ENCODE data around the gene OARD1. TPM values are rescaled to one million over a fixed set of nuclear protein-coding genes. Genes with fewer than 3 reads are reported as not detected.
"Not testable (repeated sequence)": the region's sequence is repeated elsewhere in the genome, so short reads cannot be mapped to it uniquely, and the experiment has no call there.

The OARD1 gene
- polyA plus RNA-seq, 1 experiment = 3.4 TPM

DNA sequence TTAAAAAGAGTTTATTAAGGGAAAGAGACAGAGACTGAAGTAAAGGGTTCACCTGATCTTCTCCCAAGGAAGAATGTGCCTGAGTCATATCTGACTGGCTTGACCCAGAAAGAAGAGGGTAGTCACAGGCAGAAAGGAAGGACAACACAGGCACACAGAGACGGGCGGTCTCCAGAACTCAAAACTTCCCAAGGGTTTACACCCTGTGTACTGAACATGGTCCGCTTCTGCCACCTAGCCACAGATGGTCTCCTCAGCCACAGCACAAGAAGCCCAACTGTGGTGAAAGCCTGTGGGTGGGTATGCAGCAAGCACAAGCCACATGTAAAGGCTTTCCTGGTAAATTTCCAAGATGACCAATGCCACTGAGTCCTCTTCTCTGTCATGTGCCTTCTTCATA lies 50.3 kb downstream of the OARD1 start:
- peak; percentile 25 for DNase-seq (ENCODE audit: low read depth)
- TF ChIP-seq CTCF (IDR thresholded peaks at IDR 0.05; ENCODE audit: insufficient read depth, low read depth, low read length) = peak; percentile 54
- ChIA-PET POLR2A (no interaction called here), CTCF (interaction anchor here (0.8 to 11.0 kb wide), 11 partner anchors 16 to 472 kb away, joined by 3 to 184 read pairs (median 3); partner anchors contain the start of gene UNC5CL)
- no peaks in the 10 kb centered on the region for H3K36me3 ChIP-seq (ENCODE audit: control insufficient read depth, insufficient read depth, low read length)
- no peak overlapping the region for H3K4me3 ChIP-seq (ENCODE audit: low read depth, low read length)
- no peaks in the 10 kb centered on the region; the same call in 1 of the 2 replicates for H3K27me3 ChIP-seq (ENCODE audit: control insufficient read depth, insufficient read depth, low read length)

DNA sequence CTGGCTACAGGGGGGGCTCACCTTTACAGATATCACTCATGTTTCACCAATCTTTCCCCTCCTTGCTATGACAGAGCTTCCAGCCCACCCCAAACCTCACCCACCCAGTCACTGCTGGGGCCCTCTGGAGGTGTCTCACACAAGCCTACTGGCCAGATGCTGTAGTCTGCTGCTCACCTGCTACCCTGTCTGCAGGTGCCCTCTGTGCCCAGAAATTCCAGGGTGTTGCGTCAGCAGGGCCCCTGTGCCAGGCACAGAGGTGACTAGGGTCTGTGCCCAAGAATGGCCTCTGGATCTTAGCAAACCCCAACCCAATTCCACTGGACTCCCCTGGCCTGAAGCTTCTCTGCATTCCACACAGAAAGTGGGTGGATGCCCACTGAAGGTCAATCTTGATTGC lies 54.5 kb downstream of the OARD1 start:
- ChIA-PET POLR2A (no interaction called here), CTCF (interaction anchor here (1.1 to 1.4 kb wide), 4 partner anchors 10 to 123 kb away, joined by 3 to 6 read pairs (median 4); no protein-coding TSS in a partner anchor)
- no peak for TF ChIP-seq CTCF (IDR thresholded peaks at IDR 0.05; ENCODE audit: insufficient read depth, low read depth, low read length)
- Histone ChIP-seq H3K4me3 (ENCODE audit: low read depth, low read length) (no peak overlapping the region), H3K27me3 (ENCODE audit: control insufficient read depth, insufficient read depth, low read length) (no peaks in the 10 kb centered on the region; the same call in 1 of the 2 replicates), H3K36me3 (ENCODE audit: control insufficient read depth, insufficient read depth, low read length) (no peaks in the 10 kb centered on the region)
- no peak for DNase-seq (ENCODE audit: low read depth)

GRCh38 chr6:41015860-41016259 lies 56.3 kb downstream of the OARD1 start:
- POLR2A ChIA-PET; H3K27me3 ChIP-seq (ENCODE audit: control insufficient read depth, insufficient read depth, low read length); H3K4me3 ChIP-seq (ENCODE audit: low read depth, low read length); H3K36me3 ChIP-seq (ENCODE audit: control insufficient read depth, insufficient read depth, low read length); DNase-seq (ENCODE audit: low read depth); CTCF ChIA-PET: not testable (repeated sequence)

GRCh38 chr6:41014780-41015179 lies 57.4 kb downstream of the OARD1 start:
- Histone ChIP-seq H3K27me3 (ENCODE audit: control insufficient read depth, insufficient read depth, low read length) (peaks cover 7% of the 10 kb centered on the region), H3K4me3 (ENCODE audit: low read depth, low read length) (no peak overlapping the region), H3K36me3 (ENCODE audit: control insufficient read depth, insufficient read depth, low read length) (no peaks in the 10 kb centered on the region)
- ChIA-PET POLR2A (no interaction called here), CTCF (interaction anchor here (0.6 to 1.3 kb wide), 2 partner anchors 13 to 15 kb away, joined by 3 to 9 read pairs; no protein-coding TSS in a partner anchor)
- no peak for DNase-seq (ENCODE audit: low read depth)
- TF ChIP-seq CTCF (IDR thresholded peaks at IDR 0.05; ENCODE audit: insufficient read depth, low read depth, low read length) = no peak

Other genes with a start within 250 kb of the OARD1 start
- gene UNC5CL, start 33.1 kb downstream of the OARD1 start, polyA plus RNA-seq (2011; rRNA removed) = not detected in 2 replicates
- gene TSPO2, start 29.9 kb downstream of the OARD1 start, polyA plus RNA-seq (2011; rRNA removed) = not detected in 2 replicates
- not detected in 2 replicates for gene APOBEC2, start 19.2 kb downstream of the OARD1 start, polyA plus RNA-seq (2011; rRNA removed)
- 7.6 and 7.7 TPM in 2 replicates for gene NFYA, start 618 bp upstream of the OARD1 start, polyA plus RNA-seq (2011; rRNA removed)
- gene TREML1, start 82.0 kb upstream of the OARD1 start, polyA plus RNA-seq (2011; rRNA removed) = not detected in 2 replicates
- not detected in 2 replicates for gene TREM2, start 90.8 kb upstream of the OARD1 start, polyA plus RNA-seq (2011; rRNA removed)
- not detected in 2 replicates for gene TREML2, start 128.8 kb upstream of the OARD1 start, polyA plus RNA-seq (2011; rRNA removed)
- not detected in 2 replicates for gene TREML4, start 156.0 kb upstream of the OARD1 start, polyA plus RNA-seq (2011; rRNA removed)
- gene TREM1, start 214.3 kb upstream of the OARD1 start, polyA plus RNA-seq (2011; rRNA removed) = 0.11 and 0.20 TPM in 2 replicates

Data from BJ (cell line).